BJ (cell line): ENCODE results near the gene BTBD17. TPM values are rescaled to one million over a fixed set of nuclear protein-coding genes. Genes with fewer than 3 reads are reported as not detected.

ENCODE experiments used
- CTCF ChIA-PET: fragments of 350-600 bp; formaldehyde crosslinking; extraction: SDS; loops from one replicate; lab custom pipeline; 2021; ENCODE audit warnings: antibody characterized with exemption, inconsistent platforms; lab: Yijun Ruan, JAX
- POLR2A ChIA-PET: fragments of 300-600 bp; sonication (Branson Sonifier 250); formaldehyde crosslinking; extraction: SDS; loops from one replicate; lab custom pipeline; 2021; ENCODE audit warnings: antibody characterized with exemption; lab: Charles Lee
- DNase-seq: peaks from one replicate; pipeline ENCODE4 v3.0.0-alpha.2; 2011; ENCODE audit warnings: low read depth
- H3K27me3 ChIP-seq: 2 replicates; pipeline ENCODE4 v1.6.0; 2011; ENCODE audit warnings: low read length; ENCODE audit not compliant: control insufficient read depth, insufficient read depth
- H3K36me3 ChIP-seq: 2 replicates; pipeline ENCODE4 v1.5.1; 2011; ENCODE audit warnings: low read length; ENCODE audit not compliant: control insufficient read depth, insufficient read depth
- H3K4me3 ChIP-seq: 2 replicates; pipeline ENCODE4 v1.5.1; 2011; ENCODE audit warnings: low read depth, mild to moderate bottlenecking, control low read depth, low read length
- CTCF ChIP-seq: IDR thresholded peaks from 2 replicates; pipeline ENCODE4 v1.5.1; 2011; ENCODE audit warnings: low read depth, mild to moderate bottlenecking, control low read depth, inconsistent platforms, low read length, moderate library complexity; ENCODE audit not compliant: insufficient read depth
- polyA plus RNA-seq: library from polyadenylated mRNA; depleted of rRNA; stranded (reverse); fragments of >200 nt; gene quantifications from 2 replicates; pipeline ENCODE4 v1.2.3, GENCODE V29; 2011

Gene BTBD17
- polyA plus RNA-seq, 1 experiment = not detected

GRCh38 chr17:74347646-74348045, 14.0 kb downstream of the BTBD17 start:
- 0 out of 2 replicates have a peak, but pooled peaks cover 2% of the 10 kb centered on the region for H3K27me3 ChIP-seq
- H3K36me3 ChIP-seq = no peaks in the 10 kb centered on the region
- ChIA-PET CTCF (no interaction called here), POLR2A (no interaction called here)
- no peak for DNase-seq
- no peak overlapping the region for H3K4me3 ChIP-seq
- TF ChIP-seq CTCF = no peak

- no peak for DNase-seq
These were observed 16.0 kb downstream of the BTBD17 start for GRCh38 chr17:74345433-74346241.

DNA sequence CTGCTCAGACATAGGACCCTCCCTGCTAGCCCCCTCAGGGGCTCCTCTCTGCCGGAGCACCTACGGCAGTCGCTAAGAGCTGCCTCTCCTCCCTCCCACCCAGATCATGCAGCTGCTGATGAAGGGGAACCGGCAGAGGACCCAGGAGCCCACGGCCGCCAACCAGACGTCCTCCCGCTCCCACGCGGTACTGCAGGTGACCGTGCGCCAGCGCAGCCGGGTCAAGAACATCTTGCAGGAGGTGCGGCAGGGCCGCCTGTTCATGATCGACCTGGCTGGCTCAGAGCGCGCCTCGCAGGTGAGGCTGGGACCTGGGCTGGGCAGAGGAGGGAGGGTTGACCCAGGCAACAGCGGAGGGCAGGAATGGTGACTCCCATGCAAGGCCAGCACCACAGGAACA, 17.0 kb downstream of the BTBD17 start:
- DNase-seq = no peak
- ChIA-PET POLR2A (no interaction called here), CTCF (no interaction called here)
- H3K4me3 ChIP-seq = no peak overlapping the region
- no peaks in the 10 kb centered on the region for H3K36me3 ChIP-seq
- 0 out of 2 replicates have a peak, but pooled peaks cover 2% of the 10 kb centered on the region for H3K27me3 ChIP-seq
- TF ChIP-seq CTCF = no peak

More at GRCh38 chr17:74345433-74346241, 16.0 kb downstream of the BTBD17 start:
- 0 out of 2 replicates have a peak, but pooled peaks cover 2% of the 10 kb centered on the region for H3K27me3 ChIP-seq
- H3K4me3 ChIP-seq = no peak overlapping the region
- no peaks in the 10 kb centered on the region for H3K36me3 ChIP-seq
- ChIA-PET CTCF (interaction anchor here (0.6 kb wide), 1 partner anchor 123 kb away, joined by 5 read pairs; no protein-coding TSS in a partner anchor), POLR2A (no interaction called here)
- TF ChIP-seq CTCF = no peak

- DNase-seq = no peak
- no peak overlapping the region for H3K4me3 ChIP-seq
- H3K27me3 ChIP-seq = 0 out of 2 replicates have a peak, but pooled peaks cover 2% of the 10 kb centered on the region
- no peak for TF ChIP-seq CTCF
- CTCF ChIA-PET = no interaction called here
- POLR2A ChIA-PET = no interaction called here
- no peaks in the 10 kb centered on the region for H3K36me3 ChIP-seq
These were observed 18.0 kb downstream of the BTBD17 start for GRCh38 chr17:74343526-74344284.

DNA sequence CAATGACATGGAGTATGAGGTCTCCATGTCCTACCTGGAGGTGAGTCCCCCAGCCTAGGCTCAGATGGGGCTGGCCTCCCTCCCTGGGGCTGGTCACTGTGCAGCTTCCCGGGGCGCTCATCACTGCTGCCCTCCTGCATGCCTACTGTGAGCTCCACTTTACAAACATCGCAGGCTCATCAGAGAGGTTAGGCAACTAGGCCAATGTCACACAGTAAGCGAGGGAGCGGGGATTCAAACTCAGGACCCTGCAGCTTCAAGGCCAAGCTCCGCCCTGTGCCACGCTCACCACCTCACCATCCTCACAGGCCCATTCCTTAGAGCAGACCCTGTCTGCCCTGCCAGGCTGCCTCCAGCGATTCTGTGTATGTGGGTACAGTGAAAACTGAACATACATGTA, 18.5 kb downstream of the BTBD17 start:
- 0 out of 2 replicates have a peak, but pooled peaks cover 2% of the 10 kb centered on the region for H3K27me3 ChIP-seq
- no peak overlapping the region for H3K4me3 ChIP-seq
- no peak for DNase-seq
- no peak for TF ChIP-seq CTCF
- no peaks in the 10 kb centered on the region for H3K36me3 ChIP-seq
- ChIA-PET CTCF (no interaction called here), POLR2A (no interaction called here)
